Activated CD8-positive, alpha-beta memory T cell treated with anti-CD3 and anti-CD28 coated beads, Interleukin-2, amount 10 ng/mL, durations not matched to agents 7 days and 5 days (primary cell): ENCODE data around the gene ENGASE. TPM values are rescaled to one million over a fixed set of nuclear protein-coding genes. Genes with fewer than 3 reads are reported as not detected.

Experiments used
- ATAC-seq: fragments of 150-1000 bp; cut with Tn5 transposase; one replicate; pipeline ENCODE4 v1.10.0; 2021; ENCODE audit warnings: moderate library complexity
- CTCF ChIA-PET: fragments of 350-600 bp; sonication (Branson Sonifier 250); formaldehyde crosslinking; loops from one replicate; lab custom pipeline; 2021; ENCODE audit warnings: antibody characterized with exemption; lab: Charles Lee
- DNase-seq: peaks from one replicate; pipeline ENCODE4 v3.0.0-alpha.2; 2020
- H3K27ac Mint-ChIP-seq: one replicate; pipeline ENCODE4 v1.8.0; 2021; ENCODE audit warnings: mild to moderate bottlenecking, mixed read lengths
- H3K27me3 Mint-ChIP-seq: one replicate; pipeline ENCODE4 v1.8.0; 2021; ENCODE audit warnings: mixed read lengths
- H3K36me3 Mint-ChIP-seq: one replicate; pipeline ENCODE4 v1.8.0; 2021; ENCODE audit warnings: mild to moderate bottlenecking, mixed read lengths
- H3K4me1 Mint-ChIP-seq: one replicate; pipeline ENCODE4 v1.8.0; 2021; ENCODE audit warnings: mixed read lengths
- H3K4me3 Mint-ChIP-seq: one replicate; pipeline ENCODE4 v1.8.0; 2021; ENCODE audit warnings: mild to moderate bottlenecking, moderate library complexity, mixed read lengths
- H3K9me3 Mint-ChIP-seq: one replicate; pipeline ENCODE4 v1.8.0; 2022; ENCODE audit warnings: low read depth, mixed read lengths
- total RNA-seq, 2 experiments: library from RNA; stranded (reverse); gene quantifications; one replicate each; pipeline ENCODE4 v1.2.3, GENCODE V29; 2021

The ENGASE gene
- total RNA-seq, 2 experiments from 2014 or later = 42.9 to 45.7 TPM

- Mint-ChIP-seq H3K4me1 (no peaks in the 10 kb centered on the region), H3K36me3 (no peaks in the 10 kb centered on the region), H3K4me3 (no peak overlapping the region), H3K27me3 (peaks cover 12% of the 10 kb centered on the region), H3K27ac (no peak overlapping the region), H3K9me3 (no peaks in the 10 kb centered on the region)
- CTCF ChIA-PET = interaction anchor here (0.9 kb wide), 1 partner anchor 36 kb away, joined by 3 read pairs; no protein-coding TSS in a partner anchor
- ATAC-seq (no peak), DNase-seq (no peak)
Observed at GRCh38 chr17:79101111-79101673, 26.6 kb downstream of the ENGASE start.

GRCh38 chr17:79102214-79102613, 27.6 kb downstream of the ENGASE start:
- no peak overlapping the region for H3K4me3 Mint-ChIP-seq
- H3K4me1 Mint-ChIP-seq = no peaks in the 10 kb centered on the region
- H3K36me3 Mint-ChIP-seq = no peaks in the 10 kb centered on the region
- H3K9me3 Mint-ChIP-seq = no peaks in the 10 kb centered on the region
- peaks cover 12% of the 10 kb centered on the region for H3K27me3 Mint-ChIP-seq
- no peak for ATAC-seq
- CTCF ChIA-PET = no interaction called here
- no peak for DNase-seq
- no peak overlapping the region for H3K27ac Mint-ChIP-seq

GRCh38 chr17:79104898-79105600, 30.4 kb downstream of the ENGASE start:
- H3K27ac Mint-ChIP-seq = no peak overlapping the region
- no peak overlapping the region for H3K4me3 Mint-ChIP-seq

GRCh38 chr17:79105937-79106336, 31.3 kb downstream of the ENGASE start:
- Mint-ChIP-seq H3K36me3 (no peaks in the 10 kb centered on the region), H3K9me3 (no peaks in the 10 kb centered on the region), H3K27ac (no peak overlapping the region), H3K27me3 (peaks cover 3% of the 10 kb centered on the region), H3K4me1 (no peaks in the 10 kb centered on the region), H3K4me3 (no peak overlapping the region)
- CTCF ChIA-PET = no interaction called here
- no peak for DNase-seq
- no peak for ATAC-seq

More at GRCh38 chr17:79104898-79105600, 30.4 kb downstream of the ENGASE start:
- CTCF ChIA-PET = no interaction called here
- peaks cover 3% of the 10 kb centered on the region for H3K27me3 Mint-ChIP-seq
- H3K36me3 Mint-ChIP-seq = no peaks in the 10 kb centered on the region
- ATAC-seq (no peak), DNase-seq (no peak)
- no peaks in the 10 kb centered on the region for H3K9me3 Mint-ChIP-seq
- H3K4me1 Mint-ChIP-seq = no peaks in the 10 kb centered on the region

- Mint-ChIP-seq H3K4me3 (no peak overlapping the region), H3K36me3 (no peaks in the 10 kb centered on the region), H3K27me3 (peaks cover 3% of the 10 kb centered on the region), H3K27ac (no peak overlapping the region), H3K9me3 (no peaks in the 10 kb centered on the region), H3K4me1 (no peaks in the 10 kb centered on the region)
- no peak for ATAC-seq
- no peak for DNase-seq
- CTCF ChIA-PET = no interaction called here
Observed at GRCh38 chr17:79106958-79107357, 32.3 kb downstream of the ENGASE start.

GRCh38 chr17:79107499-79108231, 33.0 kb downstream of the ENGASE start:
- H3K9me3 Mint-ChIP-seq = no peaks in the 10 kb centered on the region
- H3K4me3 Mint-ChIP-seq = no peak overlapping the region
- no peak overlapping the region for H3K27ac Mint-ChIP-seq
- ATAC-seq (no peak), DNase-seq (no peak)
- H3K27me3 Mint-ChIP-seq = peaks cover 3% of the 10 kb centered on the region
- CTCF ChIA-PET = no interaction called here
- no peaks in the 10 kb centered on the region for H3K4me1 Mint-ChIP-seq
- H3K36me3 Mint-ChIP-seq = no peaks in the 10 kb centered on the region

GRCh38 chr17:79108232-79108850, 33.7 kb downstream of the ENGASE start:
- ATAC-seq = no peak
- no peak for DNase-seq
- Mint-ChIP-seq H3K27me3 (peaks cover 3% of the 10 kb centered on the region), H3K4me3 (no peak overlapping the region), H3K36me3 (no peaks in the 10 kb centered on the region), H3K27ac (no peak overlapping the region), H3K9me3 (no peaks in the 10 kb centered on the region), H3K4me1 (no peaks in the 10 kb centered on the region)
- CTCF ChIA-PET = no interaction called here

- DNase-seq (no peak), ATAC-seq (no peak)
- H3K27ac Mint-ChIP-seq = no peak overlapping the region
- H3K36me3 Mint-ChIP-seq = no peaks in the 10 kb centered on the region
- H3K4me3 Mint-ChIP-seq = no peak overlapping the region
- CTCF ChIA-PET = no interaction called here
- no peaks in the 10 kb centered on the region for H3K4me1 Mint-ChIP-seq
- H3K27me3 Mint-ChIP-seq = peaks cover 3% of the 10 kb centered on the region
- H3K9me3 Mint-ChIP-seq = no peaks in the 10 kb centered on the region
Observed at GRCh38 chr17:79108870-79109269, 34.2 kb downstream of the ENGASE start.

GRCh38 chr17:79109584-79109983, 35.0 kb downstream of the ENGASE start:
- DNase-seq = no peak
- no peaks in the 10 kb centered on the region for H3K4me1 Mint-ChIP-seq
- H3K27me3 Mint-ChIP-seq = peaks cover 3% of the 10 kb centered on the region
- H3K27ac Mint-ChIP-seq = no peak overlapping the region
- no peak for ATAC-seq
- CTCF ChIA-PET = no interaction called here
- no peaks in the 10 kb centered on the region for H3K9me3 Mint-ChIP-seq
- H3K4me3 Mint-ChIP-seq = no peak overlapping the region
- H3K36me3 Mint-ChIP-seq = no peaks in the 10 kb centered on the region

- no peak for DNase-seq
- Mint-ChIP-seq H3K9me3 (no peaks in the 10 kb centered on the region), H3K4me1 (no peaks in the 10 kb centered on the region), H3K36me3 (no peaks in the 10 kb centered on the region), H3K27me3 (peaks cover 3% of the 10 kb centered on the region), H3K4me3 (no peak overlapping the region), H3K27ac (no peak overlapping the region)
- no peak for ATAC-seq
- CTCF ChIA-PET = no interaction called here
Observed at GRCh38 chr17:79111097-79111496, 36.5 kb downstream of the ENGASE start.

- no peak overlapping the region for H3K4me3 Mint-ChIP-seq
- H3K27ac Mint-ChIP-seq = no peak overlapping the region
- CTCF ChIA-PET = no interaction called here
- H3K36me3 Mint-ChIP-seq = no peaks in the 10 kb centered on the region
- ATAC-seq = no peak
- no peak for DNase-seq
- H3K27me3 Mint-ChIP-seq = peaks cover 3% of the 10 kb centered on the region
- H3K9me3 Mint-ChIP-seq = no peaks in the 10 kb centered on the region
- no peaks in the 10 kb centered on the region for H3K4me1 Mint-ChIP-seq
Observed at GRCh38 chr17:79112471-79112870, 37.8 kb downstream of the ENGASE start.

GRCh38 chr17:79113699-79114457, 39.3 kb downstream of the ENGASE start:
- Mint-ChIP-seq H3K4me3 (no peak overlapping the region), H3K27ac (no peak overlapping the region), H3K36me3 (no peaks in the 10 kb centered on the region), H3K4me1 (no peaks in the 10 kb centered on the region), H3K9me3 (no peaks in the 10 kb centered on the region), H3K27me3 (peaks cover 3% of the 10 kb centered on the region)
- DNase-seq (no peak), ATAC-seq (no peak)
- CTCF ChIA-PET = no interaction called here
